IPS-18c (cell line): ENCODE data around the gene MGMT.

ENCODE experiments used
- H3K4me3 ChIP-seq: 2 replicates; pipeline ENCODE4 v1.7.0; 2013; ENCODE audit warnings: low read depth, mild to moderate bottlenecking, low read length, moderate library complexity; ENCODE audit not compliant: insufficient read depth
- H3K9me3 ChIP-seq: one replicate; pipeline ENCODE4 v1.6.1; 2013; ENCODE audit warnings: mild to moderate bottlenecking, low read length, moderate library complexity; ENCODE audit not compliant: control insufficient read depth, insufficient read depth

The MGMT gene

GRCh38 chr10:129690248-129691070 is 223.4 kb downstream of the MGMT start:
- Histone ChIP-seq H3K9me3 (no peaks in the 10 kb centered on the region), H3K4me3 (no peak overlapping the region)

DNA sequence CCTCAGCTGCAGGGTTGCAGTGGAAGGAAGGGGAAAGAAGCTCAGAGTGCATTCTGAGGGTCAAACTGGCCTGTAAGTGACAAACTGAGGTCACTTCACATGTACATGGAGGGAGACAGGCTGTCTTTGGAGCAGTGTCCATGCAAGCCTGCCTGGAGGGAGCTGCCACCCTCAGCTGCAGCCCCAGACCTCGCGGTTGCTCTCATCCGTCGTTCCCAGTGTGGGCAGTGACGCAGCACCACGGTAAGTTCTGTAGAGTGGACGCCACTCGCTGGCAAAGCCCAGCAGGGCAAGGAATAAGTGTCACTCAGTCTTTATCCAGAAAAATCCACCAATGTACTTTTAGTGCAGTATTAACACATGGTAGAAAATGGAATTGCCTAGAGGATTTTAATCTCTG is 225.7 kb downstream of the MGMT start:
- Histone ChIP-seq H3K4me3 (no peak overlapping the region), H3K9me3 (no peaks in the 10 kb centered on the region)

DNA sequence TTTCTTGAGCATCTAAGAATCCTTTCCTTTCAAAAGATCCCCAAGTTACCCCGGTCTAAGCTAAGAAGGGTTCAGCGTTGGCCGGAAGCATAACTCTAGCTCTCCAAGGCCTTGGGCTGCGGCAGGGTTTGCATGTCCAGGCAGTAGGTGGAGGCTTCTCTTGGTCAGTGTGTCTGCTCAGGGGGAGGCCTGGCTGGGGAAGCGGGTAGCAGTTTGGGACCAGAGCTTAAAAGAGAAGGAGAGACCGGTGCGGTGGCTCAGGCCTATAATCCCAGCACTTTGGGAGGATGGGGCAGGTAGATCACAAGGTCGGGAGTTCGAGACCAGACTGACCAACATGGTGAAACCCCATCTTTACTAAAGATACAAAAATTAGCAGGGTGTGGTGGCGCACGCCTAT is 226.3 kb downstream of the MGMT start:
- H3K9me3 ChIP-seq = no peaks in the 10 kb centered on the region
- H3K4me3 ChIP-seq = no peak overlapping the region

GRCh38 chr10:129694184-129694583 is 227.1 kb downstream of the MGMT start:
- Histone ChIP-seq H3K9me3 (no peaks in the 10 kb centered on the region), H3K4me3 (no peak overlapping the region)

- Histone ChIP-seq H3K9me3 (no peaks in the 10 kb centered on the region), H3K4me3 (no peak overlapping the region)
These were observed 227.7 kb downstream of the MGMT start for GRCh38 chr10:129694691-129695243.

DNA sequence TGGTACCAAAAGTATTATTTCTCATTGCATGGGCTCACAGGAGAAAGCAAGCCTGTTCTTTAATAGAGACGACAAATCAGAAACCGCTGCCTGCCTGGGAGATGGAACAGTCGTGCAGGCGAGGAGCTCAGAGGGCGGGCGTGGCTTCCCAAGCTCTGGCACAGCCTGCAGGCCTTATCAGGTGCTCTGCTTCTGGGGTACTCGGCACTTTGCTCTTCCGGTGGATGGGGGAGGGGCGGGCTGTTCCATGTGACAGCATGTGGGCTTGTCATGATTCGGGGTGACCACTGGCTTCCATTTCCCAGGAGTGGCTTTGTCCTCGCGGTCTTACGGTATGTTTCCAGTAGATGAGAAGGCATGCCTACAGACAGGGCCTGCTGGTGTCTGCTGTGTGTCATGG is 228.6 kb downstream of the MGMT start:
- no peaks in the 10 kb centered on the region for H3K9me3 ChIP-seq
- H3K4me3 ChIP-seq = no peak overlapping the region

DNA sequence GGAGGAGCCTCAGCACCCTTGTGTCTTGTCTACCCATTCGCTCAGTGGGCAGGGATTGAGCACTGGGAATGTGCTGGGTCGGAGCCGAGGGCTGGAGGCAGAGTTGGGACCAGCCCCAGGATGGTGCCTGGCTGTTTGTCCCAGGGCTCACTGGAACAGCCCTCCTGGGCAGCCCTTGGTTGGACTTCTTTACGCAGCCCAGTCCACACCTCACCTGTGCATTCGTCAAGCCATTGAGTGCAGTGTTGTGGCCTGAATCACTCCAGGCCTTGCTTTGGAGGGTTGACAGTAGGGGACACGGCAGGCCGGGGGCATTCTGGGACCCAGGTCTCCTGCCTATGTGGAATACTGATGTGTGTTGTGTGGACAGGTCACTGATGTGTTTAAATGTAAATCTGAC is 229.6 kb downstream of the MGMT start:
- H3K9me3 ChIP-seq = no peaks in the 10 kb centered on the region

GRCh38 chr10:129697463-129698247 is 230.6 kb downstream of the MGMT start:
- Histone ChIP-seq H3K9me3 (no peaks in the 10 kb centered on the region), H3K4me3 (no peak overlapping the region)

More for the DNA sequence above, 229.6 kb downstream of the MGMT start:
- no peak overlapping the region for H3K4me3 ChIP-seq

DNA sequence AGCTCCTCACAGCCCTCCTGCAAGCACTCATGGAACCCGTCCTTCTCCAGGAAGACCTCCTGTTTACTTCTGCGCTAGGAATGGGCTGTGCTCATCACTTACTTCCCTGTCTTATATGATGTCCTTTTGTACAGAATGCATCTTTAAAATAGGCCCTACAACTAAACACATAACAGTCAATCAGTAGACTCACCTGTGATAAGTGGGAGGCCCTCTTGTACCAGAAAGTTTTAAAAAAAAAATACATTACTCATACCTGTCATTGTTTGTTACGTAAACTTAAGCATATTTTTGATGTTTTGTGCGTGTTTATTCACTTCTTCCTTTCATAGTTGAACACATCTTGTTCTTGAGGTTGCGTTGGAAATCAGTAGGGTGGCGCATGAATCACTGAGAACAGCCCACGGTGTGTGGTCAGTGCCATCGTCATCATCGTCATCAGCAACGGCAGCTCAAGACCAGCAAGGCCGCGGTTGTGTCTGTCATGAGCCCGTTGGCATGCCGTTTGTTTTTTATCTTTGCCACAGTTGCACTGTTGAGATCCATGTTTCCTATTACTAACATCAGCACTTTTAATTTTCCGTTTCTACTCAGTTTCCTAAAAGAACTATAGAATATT is 232.8 kb downstream of the MGMT start:
- H3K4me3 ChIP-seq = no peak overlapping the region
- H3K9me3 ChIP-seq = no peaks in the 10 kb centered on the region

DNA sequence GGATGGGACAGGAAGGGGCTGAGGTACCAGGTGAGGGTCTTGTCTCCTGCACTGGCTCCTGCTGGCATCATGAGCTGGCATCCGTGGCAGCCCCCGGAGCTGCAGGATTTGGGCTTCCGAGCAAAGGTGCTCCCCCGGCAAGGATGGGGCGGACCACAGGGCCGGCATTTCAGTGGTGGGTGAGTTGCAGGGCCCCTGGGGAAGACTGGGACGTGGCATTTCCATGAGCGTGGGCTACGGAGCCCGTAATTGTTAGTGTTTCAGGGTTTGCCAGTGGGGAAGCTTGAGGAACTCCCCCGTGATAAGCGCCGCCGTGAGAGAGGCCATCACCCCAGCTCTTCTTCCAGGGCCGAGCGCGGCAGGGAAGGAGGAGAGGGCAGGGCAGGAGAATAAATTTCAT is 235.6 kb downstream of the MGMT start:
- Histone ChIP-seq H3K9me3 (no peaks in the 10 kb centered on the region), H3K4me3 (no peak overlapping the region)

- Histone ChIP-seq H3K9me3 (no peaks in the 10 kb centered on the region), H3K4me3 (no peak overlapping the region)
These were observed 236.5 kb downstream of the MGMT start for GRCh38 chr10:129703287-129704137.

GRCh38 chr10:129704225-129704624 is 237.2 kb downstream of the MGMT start:
- no peak overlapping the region for H3K4me3 ChIP-seq

GRCh38 chr10:129704786-129705525 is 237.9 kb downstream of the MGMT start:
- no peaks in the 10 kb centered on the region for H3K9me3 ChIP-seq
- H3K4me3 ChIP-seq = no peak overlapping the region

More at GRCh38 chr10:129704225-129704624, 237.2 kb downstream of the MGMT start:
- no peaks in the 10 kb centered on the region for H3K9me3 ChIP-seq

GRCh38 chr10:129705676-129706075 is 238.6 kb downstream of the MGMT start:
- H3K4me3 ChIP-seq = no peak overlapping the region

DNA sequence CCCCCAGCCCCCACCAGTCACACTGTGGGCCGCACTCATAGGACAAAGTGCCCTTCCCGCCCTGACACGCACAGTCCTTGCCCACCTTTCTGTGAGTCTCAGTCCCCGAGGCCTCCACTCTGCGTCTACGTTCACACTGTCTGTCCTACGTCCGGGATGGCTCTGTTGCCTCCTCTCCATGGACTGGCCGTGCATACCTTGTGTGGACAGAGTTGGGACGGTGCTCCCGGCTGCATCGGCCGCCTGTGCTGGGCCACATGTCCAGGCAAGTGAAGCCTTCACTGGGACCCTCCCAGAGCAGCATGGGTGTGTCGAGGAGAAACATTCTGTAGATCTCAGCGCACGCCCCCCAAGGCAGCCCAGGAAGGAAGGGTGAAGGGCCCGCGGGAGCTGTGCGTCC is 239.0 kb downstream of the MGMT start:
- Histone ChIP-seq H3K9me3 (no peaks in the 10 kb centered on the region), H3K4me3 (no peak overlapping the region)

More at GRCh38 chr10:129705676-129706075, 238.6 kb downstream of the MGMT start:
- H3K9me3 ChIP-seq = no peaks in the 10 kb centered on the region

- no peaks in the 10 kb centered on the region for H3K9me3 ChIP-seq
- no peak overlapping the region for H3K4me3 ChIP-seq
These were observed 239.5 kb downstream of the MGMT start for GRCh38 chr10:129706523-129706922.
